Progenitor cell of endocrine pancreas (in vitro differentiated cells): Measurements from ENCODE around the gene NSUN7. TPM values are rescaled to one million over a fixed set of nuclear protein-coding genes. Genes with fewer than 3 reads are reported as not detected.

Source experiments
- DNase-seq: peaks from one replicate; pipeline ENCODE4 v3.0.0; 2021; ENCODE audit warnings: low spot score; ENCODE audit not compliant: unreplicated experiment
- H3K27ac Mint-ChIP-seq: 2 replicates; pipeline ENCODE4 v1.8.0; 2021; ENCODE audit warnings: mild to moderate bottlenecking, moderate library complexity, mixed read lengths
- H3K27me3 Mint-ChIP-seq: 2 replicates; pipeline ENCODE4 v1.8.0; 2021; ENCODE audit warnings: mixed read lengths
- H3K36me3 Mint-ChIP-seq: 2 replicates; pipeline ENCODE4 v1.8.0; 2022; ENCODE audit warnings: mixed read lengths; ENCODE audit not compliant: insufficient read depth
- H3K4me1 Mint-ChIP-seq: 2 replicates; pipeline ENCODE4 v1.8.0; 2021; ENCODE audit warnings: low read depth, mixed read lengths
- H3K4me3 Mint-ChIP-seq: 2 replicates; pipeline ENCODE4 v1.8.0; 2021; ENCODE audit warnings: low read depth, mild to moderate bottlenecking, moderate library complexity, mixed read lengths
- H3K9me3 Mint-ChIP-seq: 2 replicates; pipeline ENCODE4 v1.8.0; 2021; ENCODE audit warnings: low read depth, mixed read lengths
- total RNA-seq: library from RNA; stranded (reverse); gene quantifications from 2 replicates; pipeline ENCODE4 v1.2.1, GENCODE V29; 2021
- TF ChIP-seq, protein P1 (sequence below): fragments of 200-600 bp; sonication (generic); IDR thresholded peaks from one replicate; pipeline ENCODE4 v1.5.0; 2021; ENCODE audit warnings: antibody characterized with exemption, mild to moderate bottlenecking; ENCODE audit not compliant: unreplicated experiment

The NSUN7 gene
- total RNA-seq, 1 donor from 2014 or later = 17.5 TPM

- no peak for DNase-seq
- TF ChIP-seq, protein P1, sequence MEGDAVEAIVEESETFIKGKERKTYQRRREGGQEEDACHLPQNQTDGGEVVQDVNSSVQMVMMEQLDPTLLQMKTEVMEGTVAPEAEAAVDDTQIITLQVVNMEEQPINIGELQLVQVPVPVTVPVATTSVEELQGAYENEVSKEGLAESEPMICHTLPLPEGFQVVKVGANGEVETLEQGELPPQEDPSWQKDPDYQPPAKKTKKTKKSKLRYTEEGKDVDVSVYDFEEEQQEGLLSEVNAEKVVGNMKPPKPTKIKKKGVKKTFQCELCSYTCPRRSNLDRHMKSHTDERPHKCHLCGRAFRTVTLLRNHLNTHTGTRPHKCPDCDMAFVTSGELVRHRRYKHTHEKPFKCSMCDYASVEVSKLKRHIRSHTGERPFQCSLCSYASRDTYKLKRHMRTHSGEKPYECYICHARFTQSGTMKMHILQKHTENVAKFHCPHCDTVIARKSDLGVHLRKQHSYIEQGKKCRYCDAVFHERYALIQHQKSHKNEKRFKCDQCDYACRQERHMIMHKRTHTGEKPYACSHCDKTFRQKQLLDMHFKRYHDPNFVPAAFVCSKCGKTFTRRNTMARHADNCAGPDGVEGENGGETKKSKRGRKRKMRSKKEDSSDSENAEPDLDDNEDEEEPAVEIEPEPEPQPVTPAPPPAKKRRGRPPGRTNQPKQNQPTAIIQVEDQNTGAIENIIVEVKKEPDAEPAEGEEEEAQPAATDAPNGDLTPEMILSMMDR = peak; percentile 24
- Mint-ChIP-seq H3K36me3 (no peaks in the 10 kb centered on the region), H3K4me3 (no peak overlapping the region), H3K4me1 (no peaks in the 10 kb centered on the region), H3K27ac (no peak overlapping the region), H3K27me3 (no peaks in the 10 kb centered on the region), H3K9me3 (no peaks in the 10 kb centered on the region)
Measured at GRCh38 chr4:40736910-40737309, 12.8 kb upstream of the NSUN7 start.

- Mint-ChIP-seq H3K9me3 (no peaks in the 10 kb centered on the region), H3K4me3 (no peak overlapping the region), H3K4me1 (no peaks in the 10 kb centered on the region), H3K36me3 (no peaks in the 10 kb centered on the region), H3K27ac (no peak overlapping the region), H3K27me3 (no peaks in the 10 kb centered on the region)
- TF ChIP-seq, protein P1 = no peak
- no peak for DNase-seq
Measured at GRCh38 chr4:40737879-40738278, 11.9 kb upstream of the NSUN7 start.

DNA sequence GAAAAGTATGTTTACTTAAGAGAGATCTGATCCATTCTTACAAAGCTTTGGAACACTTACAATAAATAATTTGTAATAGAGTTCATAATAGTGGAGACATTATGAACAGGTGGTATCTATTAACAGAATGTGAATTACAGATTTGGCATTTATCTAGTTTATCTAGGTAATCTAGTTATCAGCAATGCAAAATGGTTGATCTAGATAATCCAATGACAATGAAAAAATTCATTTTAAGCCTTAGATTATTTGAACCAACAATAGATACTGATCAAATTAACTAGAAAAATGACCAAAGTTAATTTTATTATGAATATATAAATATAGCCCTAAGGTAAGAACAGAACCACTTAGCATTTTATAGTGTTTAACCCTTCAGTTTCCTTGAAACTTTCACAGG is 10.4 kb upstream of the NSUN7 start:
- DNase-seq = no peak
- Mint-ChIP-seq H3K27me3 (no peaks in the 10 kb centered on the region), H3K4me1 (peaks cover 2% of the 10 kb centered on the region), H3K36me3 (no peaks in the 10 kb centered on the region), H3K9me3 (no peaks in the 10 kb centered on the region), H3K27ac (no peak overlapping the region), H3K4me3 (no peak overlapping the region)
- TF ChIP-seq, protein P1 = no peak

DNA sequence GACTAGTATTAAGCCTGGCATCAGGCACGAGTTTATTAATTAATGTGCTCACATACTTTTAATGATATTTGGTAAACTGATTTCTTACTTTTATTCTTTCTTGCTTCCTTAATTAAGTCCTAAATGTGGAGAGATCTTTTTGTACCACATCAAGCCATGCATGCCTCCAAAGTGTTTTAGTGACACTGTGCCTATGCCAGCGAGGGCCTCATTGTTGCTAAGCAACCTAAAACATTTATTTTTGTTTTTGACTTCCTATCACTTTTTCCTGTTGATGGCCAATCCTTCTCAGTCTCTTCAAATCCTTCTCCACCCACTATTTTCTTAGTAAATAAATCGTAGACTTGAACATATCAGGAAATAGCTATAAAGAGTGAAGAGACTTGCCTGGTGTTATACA is 5.5 kb upstream of the NSUN7 start:
- H3K4me3 Mint-ChIP-seq = no peak overlapping the region
- no peaks in the 10 kb centered on the region for H3K27me3 Mint-ChIP-seq
- TF ChIP-seq, protein P1 = no peak
- no peak overlapping the region for H3K27ac Mint-ChIP-seq
- H3K36me3 Mint-ChIP-seq = no peaks in the 10 kb centered on the region
- peaks cover 3% of the 10 kb centered on the region for H3K4me1 Mint-ChIP-seq
- DNase-seq = no peak
- H3K9me3 Mint-ChIP-seq = no peaks in the 10 kb centered on the region

DNA sequence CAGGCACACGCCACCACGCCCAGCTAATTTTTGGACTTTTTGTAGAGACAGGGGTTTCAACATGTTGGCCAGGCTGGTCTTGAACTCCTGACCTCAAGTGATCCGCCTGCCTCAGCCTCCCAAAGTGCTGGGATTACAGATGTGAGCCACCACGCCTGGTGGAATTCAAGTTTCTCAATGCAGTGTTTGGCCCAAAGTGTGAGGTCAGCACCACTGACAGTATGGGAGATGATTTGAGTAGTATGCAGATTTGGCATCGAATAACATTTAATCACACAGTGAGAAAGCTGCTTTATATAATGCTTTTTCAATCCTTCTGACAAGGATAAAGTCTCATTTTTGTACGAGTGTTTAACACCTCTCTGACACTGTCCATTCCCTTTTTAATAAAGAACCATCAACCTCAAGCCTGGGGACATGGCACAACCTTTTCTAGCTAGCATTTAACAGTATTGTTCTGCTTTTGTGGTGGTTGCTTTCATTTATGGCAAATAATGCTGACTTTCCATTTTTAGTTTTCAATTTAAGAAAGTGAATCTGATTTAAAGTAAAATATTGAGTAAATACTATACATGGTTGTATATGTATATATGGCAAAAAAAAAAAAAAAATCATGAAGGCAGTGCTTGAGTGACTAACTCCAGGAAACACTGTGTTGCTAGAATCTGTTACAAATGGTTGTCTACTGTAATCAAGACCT is 4.3 kb upstream of the NSUN7 start:
- H3K4me3 Mint-ChIP-seq = no peak overlapping the region
- H3K27ac Mint-ChIP-seq = no peak overlapping the region
- TF ChIP-seq, protein P1 = no peak
- peaks cover 3% of the 10 kb centered on the region for H3K4me1 Mint-ChIP-seq
- H3K9me3 Mint-ChIP-seq = no peaks in the 10 kb centered on the region
- no peaks in the 10 kb centered on the region for H3K27me3 Mint-ChIP-seq
- no peak for DNase-seq
- H3K36me3 Mint-ChIP-seq = no peaks in the 10 kb centered on the region
